Body of pancreas (tissue), 4 donors: ENCODE data around the gene ING5. TPM values are rescaled to one million over a fixed set of nuclear protein-coding genes. Genes with fewer than 3 reads are reported as not detected.

ENCODE experiments used
- ATAC-seq: fragments of 150-250 bp; one replicate; pipeline ENCODE4 v1.9.1; 2016
- DNase-seq, 4 donors: peaks; one replicate each; pipeline ENCODE4 v3.0.0-alpha.2; 2019
- H3K27ac ChIP-seq, 4 donors: fragments of 200-600 bp; sonication (generic); 1 replicate in 3 of 4; 2 replicates in 1 of 4; pipeline versions ENCODE4 v1.5.1 to v1.6.1; 2016 to 2019; ENCODE audit warnings: mild to moderate bottlenecking in 1 of 4, mixed read lengths in 1 of 4, moderate library complexity in 1 of 4
- H3K27me3 ChIP-seq, 2 donors: fragments of 200-600 bp; sonication (generic); one replicate each; pipeline ENCODE4 v1.6.0; 2016; ENCODE audit warnings: mild to moderate bottlenecking in 1 of 2
- H3K36me3 ChIP-seq, 2 donors: fragments of 200-600 bp; sonication (generic); replicated peaks in 1 of 2; 2 replicates each; pipeline ENCODE4 v1.5.1; 2016; ENCODE audit warnings: low read depth in 2 of 2; ENCODE audit not compliant: insufficient read depth in 1 of 2
- H3K4me1 ChIP-seq: fragments of 200-600 bp; sonication (generic); one replicate; pipeline ENCODE4 v1.6.0; 2016
- H3K4me3 ChIP-seq, 2 donors: fragments of 200-600 bp; sonication (generic); 1 replicate in 1 of 2; 2 replicates in 1 of 2; pipeline ENCODE4 v1.5.1; 2016 to 2019
- H3K9me3 ChIP-seq, 3 donors: fragments of 200-600 bp; sonication (generic); 1 replicate in 2 of 3; 2 replicates in 1 of 3; pipeline ENCODE4 v1.5.1; 2016
- CTCF ChIP-seq, 7 experiments: fragments of 450-650 bp in 4 of 7; fragments of 200-600 bp in 3 of 7; sonication (generic) in 3 of 7; IDR thresholded peaks; one replicate each; pipeline ENCODE4 v1.5.1; 2016 to 2019; ENCODE audit warnings: antibody characterized with exemption in 7 of 7
- POLR2A ChIP-seq, 3 donors: fragments of 450-650 bp; IDR thresholded peaks; one replicate each; pipeline ENCODE4 v1.6.1; 2016; ENCODE audit warnings: antibody characterized with exemption in 3 of 3, mild to moderate bottlenecking in 2 of 3
- WGBS, 2 donors: methylation state at CpG; one replicate each; pipeline ENCODE4 v1.1.5; 2017; 5-methylcytosine and 5-hydroxymethylcytosine counted together
- intact Hi-C: fragments of 100-400 bp; cut with DNase I; formaldehyde crosslinking; loops from one replicate; pipeline ENCODE4 v1.15.1; 2023
- total RNA-seq, 2 donors: library from RNA; depleted of rRNA; stranded (reverse); fragments of >200 nt; gene quantifications; one replicate each; pipeline ENCODE4 v1.1.0, GENCODE V29; 2016

The ING5 gene
- total RNA-seq, 2 donors from 2014 or later, result 28.5 to 89.0 TPM

DNA sequence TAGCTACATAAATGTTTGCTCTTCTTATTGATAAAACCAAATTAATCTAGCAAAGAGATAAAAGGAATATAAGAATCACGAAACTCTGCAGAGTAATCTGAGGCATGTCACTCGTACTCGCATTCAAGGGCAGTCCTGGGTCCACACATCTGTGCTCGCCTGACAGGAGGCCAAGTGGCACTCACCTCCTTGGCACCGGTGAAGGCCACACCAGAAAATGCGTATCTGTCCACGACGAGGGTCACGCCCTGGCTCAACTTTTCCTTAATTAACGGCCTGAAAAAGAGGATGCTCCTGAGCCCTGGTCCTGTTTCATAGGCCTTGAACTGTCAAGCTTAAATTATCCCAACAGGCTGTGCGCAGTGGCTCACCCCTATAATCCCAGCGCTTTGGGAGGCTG is 21.8 kb upstream of the ING5 start:
- Histone ChIP-seq H3K4me1 (no peaks in the 10 kb centered on the region), H3K27ac (no peak overlapping the region), H3K4me3 (no peak overlapping the region), H3K36me3 (no peaks in the 10 kb centered on the region), H3K27me3 (no peaks in the 10 kb centered on the region), H3K9me3 (no peaks in the 10 kb centered on the region)
- DNase-seq (no peak), ATAC-seq (no peak)
- TF ChIP-seq POLR2A (IDR thresholded peaks at IDR 0.05) (no peak), CTCF (IDR thresholded peaks at IDR 0.05) (no peak)
- WGBS, 2 donors, result 67 to 81% methylated on average over 12 of the region's 12 CpGs
- intact Hi-C loops, result no loop called here

GRCh38 chr2:241680827-241681599 is 20.8 kb upstream of the ING5 start:
- intact Hi-C loops, result no loop called here
- ATAC-seq (peak; percentile 28), DNase-seq (peak in 1 of 4 donors; percentile 43)
- Histone ChIP-seq H3K9me3 (no peaks in the 10 kb centered on the region), H3K4me1 (peaks cover 7% of the 10 kb centered on the region), H3K27ac (no peak overlapping the region), H3K27me3 (no peaks in the 10 kb centered on the region), H3K36me3 (no peaks in the 10 kb centered on the region), H3K4me3 (no peak overlapping the region)
- TF ChIP-seq POLR2A (IDR thresholded peaks at IDR 0.05), result no peak
- no peak for TF ChIP-seq CTCF (IDR thresholded peaks at IDR 0.05)
- 79 to 91% methylated on average over 14 of the region's 14 CpGs for WGBS, 2 donors

DNA sequence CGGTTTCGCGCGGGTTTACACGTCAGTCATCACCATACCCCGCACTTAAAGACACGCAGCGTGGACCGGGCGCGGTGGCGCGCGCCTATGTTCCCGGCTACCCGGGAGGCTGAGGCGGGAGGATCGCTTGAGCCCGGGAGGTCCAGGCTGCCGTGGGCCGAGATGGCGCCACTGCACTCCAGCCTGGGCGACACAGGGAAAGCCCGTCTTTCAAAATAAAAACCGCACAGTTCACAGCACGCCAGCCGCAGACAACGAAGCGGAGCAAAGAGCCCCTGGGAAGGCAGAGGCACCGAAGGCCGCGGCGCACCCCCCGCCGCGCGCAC is 15.6 kb upstream of the ING5 start:
- H3K9me3 ChIP-seq, result no peaks in the 10 kb centered on the region
- intact Hi-C loops, result no loop called here
- H3K27ac ChIP-seq, result peak overlapping the region; percentile 22 to 98 (median 61)
- ATAC-seq (no peak), DNase-seq (no peak)
- H3K36me3 ChIP-seq, result peaks cover 0 to 1% of the 10 kb centered on the region in 2 donors
- TF ChIP-seq CTCF (IDR thresholded peaks at IDR 0.05) (no peak), POLR2A (IDR thresholded peaks at IDR 0.05) (no peak)
- H3K4me3 ChIP-seq, result peak overlapping the region; percentile 52 to 79
- peaks cover 23% of the 10 kb centered on the region for H3K4me1 ChIP-seq
- WGBS, 2 donors, result 0 to 1% methylated on average over 8 to 35 of the region's 37 CpGs
- H3K27me3 ChIP-seq, result no peaks in the 10 kb centered on the region

- H3K27me3 ChIP-seq, result no peaks in the 10 kb centered on the region
- ATAC-seq, result peak; percentile 98
- TF ChIP-seq POLR2A (IDR thresholded peaks at IDR 0.05) (peak; percentile 68 to 81 (median 81)), CTCF (IDR thresholded peaks at IDR 0.05) (peak in 2 of 7 experiments; percentile 2 to 7)
- H3K4me1 ChIP-seq, result peaks cover 23% of the 10 kb centered on the region
- intact Hi-C loops, result no loop called here
- H3K4me3 ChIP-seq, result peak within 1 kb of the TSS; percentile 79 to 93
- H3K9me3 ChIP-seq, result no peaks in the 10 kb centered on the region
- 1% methylated on average over 86 of the region's 102 CpGs; no CpG with 5 or more reads in 1 of the 2 donors for WGBS, 2 donors
- peak; percentile 96 to 98 (median 96) for DNase-seq
- H3K27ac ChIP-seq, result peak within 1 kb of the TSS; percentile 79 to 98 (median 92)
- peaks cover 0 to 1% of the 10 kb centered on the region in 2 donors for H3K36me3 ChIP-seq
Observed at GRCh38 chr2:241686650-241687425, 15.0 kb upstream of the ING5 start, which contains the start of gene DTYMK. Gene DTYMK (minus strand): TSS chr2:241686815. CDS start chr2:241686783, 32 bp downstream.
